NCI-H2171 treated with DMSO at 0.1 percent for 48 hours (cell line): ENCODE data around the gene ZNF83.
A peak's percentile ranks its signal among the peaks of the same experiment; 100 is the strongest.
"Not testable (repeated sequence)": the region's sequence is repeated elsewhere in the genome, so short reads cannot be mapped to it uniquely, and the experiment has no call there.

Source experiments
- DNase-seq: peaks from one replicate; lab custom pipeline; 2025; lab: John Stamatoyannopoulos, UW

ZNF83 gene

GRCh38 chr19:52639996-52640395, 1.8 kb upstream of the ZNF83 start:
- DNase-seq = no peak

DNA sequence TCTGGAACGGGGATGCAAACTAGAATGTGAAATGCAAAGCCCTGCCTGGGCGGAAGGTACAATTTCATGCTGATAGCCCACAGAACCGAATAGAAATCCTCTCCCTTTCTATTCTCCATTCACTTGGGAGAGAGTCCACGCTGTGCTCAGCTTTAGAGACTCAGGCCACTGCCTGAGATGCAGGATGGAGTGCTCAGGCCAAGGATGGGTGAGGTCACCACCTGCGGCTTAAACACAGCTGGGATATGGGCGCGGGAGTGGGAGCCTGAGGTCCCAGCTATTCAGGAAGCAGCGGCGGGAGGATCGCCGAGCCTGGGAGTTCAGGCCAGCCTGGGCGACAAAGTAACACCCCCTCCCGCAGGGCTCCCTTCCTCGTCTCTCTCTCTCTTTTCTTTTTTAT, 446 bp upstream of the ZNF83 start:
- no peak for DNase-seq

GRCh38 chr19:52635786-52636570, 2.2 kb downstream of the ZNF83 start:
- DNase-seq = no peak

- DNase-seq = not testable (repeated sequence)
These were observed 10.7 kb downstream of the ZNF83 start for GRCh38 chr19:52627441-52627840.

- no peak for DNase-seq
These were observed 11.2 kb downstream of the ZNF83 start for GRCh38 chr19:52626915-52627314.

- DNase-seq = no peak
These were observed 15.9 kb downstream of the ZNF83 start for GRCh38 chr19:52622261-52622660.

DNA sequence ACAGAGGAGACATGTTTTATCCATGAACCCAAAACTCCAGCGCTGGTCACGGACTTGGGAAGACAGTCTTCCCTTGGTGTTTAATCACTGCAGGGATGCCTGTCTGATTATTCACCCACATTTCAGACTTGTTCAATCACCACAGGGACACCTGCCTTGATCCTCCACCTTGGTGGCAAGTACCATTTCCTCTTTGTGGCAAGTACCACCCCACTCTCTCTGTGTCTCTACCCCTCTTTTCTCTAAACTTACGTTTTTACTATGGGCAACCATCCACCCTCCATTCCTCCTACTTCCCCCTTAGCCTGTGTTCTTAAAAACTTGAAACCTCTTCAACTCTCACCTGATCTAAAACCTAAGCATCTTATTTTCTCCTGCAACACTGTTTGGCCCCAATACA, 16.8 kb downstream of the ZNF83 start:
- DNase-seq = no peak

DNA sequence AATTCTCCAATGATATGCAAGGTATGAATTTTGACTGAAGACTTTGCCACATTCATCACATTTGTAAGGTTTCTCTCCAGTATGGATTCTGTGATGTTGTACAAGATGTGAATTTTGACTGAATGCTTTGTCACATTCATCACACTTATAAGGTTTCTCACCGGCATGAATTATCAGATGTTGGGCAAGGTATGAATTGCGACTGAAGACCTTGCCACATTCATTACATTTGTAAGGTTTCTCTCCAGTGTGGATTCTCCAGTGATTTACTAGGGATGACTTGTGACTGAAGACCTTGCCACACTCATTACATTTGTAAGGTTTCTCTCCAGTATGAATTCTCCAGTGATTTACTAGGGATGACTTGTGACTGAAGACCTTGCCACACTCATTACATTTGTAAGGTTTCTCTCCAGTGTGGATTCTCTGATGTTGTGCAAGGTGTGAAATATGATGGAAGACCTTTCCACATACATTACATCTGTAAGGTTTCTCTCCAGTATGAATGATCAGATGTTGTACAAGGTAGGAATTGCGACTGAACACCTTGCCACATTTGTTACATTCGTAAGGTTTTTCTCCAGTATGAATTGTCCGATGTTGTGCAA, 24.8 kb downstream of the ZNF83 start:
- DNase-seq = no peak

DNA sequence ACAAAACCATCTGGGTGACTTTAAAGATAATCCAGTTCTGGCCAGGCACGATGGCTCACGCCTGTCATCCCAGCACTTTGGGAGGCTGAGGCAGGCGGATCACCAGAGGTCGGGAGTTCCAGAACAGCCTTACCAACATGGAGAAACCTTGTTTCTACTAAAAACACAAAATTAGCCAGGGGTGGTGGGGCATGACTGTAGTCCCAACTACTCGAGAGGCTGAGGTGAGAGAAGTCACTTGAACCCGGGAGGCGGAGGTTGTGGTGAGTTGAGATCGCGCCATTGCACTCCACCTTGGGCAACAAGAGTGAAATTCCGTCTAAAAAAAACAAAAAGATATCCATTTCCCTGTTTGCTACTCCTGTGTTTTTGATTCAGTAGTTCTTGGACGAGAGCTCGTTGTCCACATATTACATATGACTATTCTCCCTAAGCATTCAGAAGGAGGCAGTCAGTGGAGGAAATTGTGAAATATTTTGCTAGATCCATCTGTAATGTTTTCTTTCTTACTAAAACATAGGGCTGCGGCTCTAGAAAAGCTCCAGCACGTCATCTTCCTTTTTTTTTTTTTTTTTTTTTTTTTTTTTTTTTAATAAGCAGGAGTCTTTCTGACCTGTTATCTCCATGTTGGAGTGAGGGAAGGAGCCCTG, 34.5 kb downstream of the ZNF83 start:
- DNase-seq = no peak

DNA sequence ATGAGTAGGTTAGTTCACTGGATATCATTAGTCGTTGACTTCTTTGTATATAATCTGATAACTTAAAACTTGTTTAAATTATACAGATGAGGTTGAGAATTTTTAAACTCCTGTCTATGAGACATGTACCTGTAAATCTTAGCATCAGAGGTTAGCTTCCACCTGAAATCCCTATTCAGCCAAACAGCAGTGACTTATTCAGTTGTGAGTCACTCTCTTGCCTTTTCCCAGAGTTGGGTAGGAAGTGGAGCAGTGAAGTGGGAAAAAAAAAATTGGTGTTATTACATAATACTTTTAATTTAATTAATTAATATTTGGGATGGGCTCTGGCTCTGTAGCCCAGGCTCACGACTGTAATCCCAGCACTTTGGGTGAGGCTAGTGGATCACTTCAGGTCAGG, 35.2 kb downstream of the ZNF83 start:
- no peak for DNase-seq

- DNase-seq = not testable (repeated sequence)
These were observed 36.2 kb downstream of the ZNF83 start for GRCh38 chr19:52601974-52602366.

- peak; percentile 76 for DNase-seq
These were observed 36.9 kb downstream of the ZNF83 start for GRCh38 chr19:52601025-52601973.

- no peak for DNase-seq
These were observed 37.5 kb downstream of the ZNF83 start for GRCh38 chr19:52600639-52601024.

DNA sequence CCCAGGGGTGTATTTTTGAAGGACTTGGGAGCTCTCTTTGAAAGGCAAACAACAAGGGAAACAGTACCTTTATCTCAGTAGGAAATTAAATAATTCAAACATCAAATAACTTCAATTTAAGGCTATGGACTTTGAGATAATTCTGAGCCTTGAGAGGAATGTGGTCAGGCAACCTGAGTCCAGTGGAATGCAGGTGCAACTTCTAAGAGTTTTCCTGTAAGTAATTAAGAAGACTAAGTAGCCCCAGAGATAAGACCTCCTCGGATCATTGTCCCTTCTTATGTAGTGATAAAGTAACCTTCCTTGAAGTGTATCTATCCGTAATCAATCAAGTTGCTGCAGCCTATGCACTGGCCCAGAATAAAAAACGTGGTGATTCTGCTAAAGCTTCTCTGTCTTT, 38.9 kb downstream of the ZNF83 start:
- no peak for DNase-seq

DNA sequence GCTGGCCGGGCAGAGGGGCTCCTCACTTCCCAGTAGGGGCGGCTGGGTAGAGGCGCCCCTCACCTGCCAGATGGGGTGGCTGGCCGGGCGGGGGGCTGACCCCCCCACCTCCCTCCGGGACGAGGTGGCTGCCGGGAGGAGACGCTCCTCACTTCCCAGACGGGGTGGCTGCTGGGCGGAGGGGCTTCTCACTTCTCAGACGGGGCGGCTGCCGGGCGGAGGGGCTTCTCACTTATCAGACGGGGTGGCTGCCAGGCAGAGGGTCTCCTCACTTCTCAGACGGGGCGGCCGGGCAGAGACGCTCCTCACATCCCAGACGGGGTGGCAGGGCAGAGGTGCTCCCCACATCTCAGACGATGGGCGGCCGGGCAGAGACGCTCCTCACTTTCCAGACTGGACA, 44.7 kb downstream of the ZNF83 start:
- not testable (repeated sequence) for DNase-seq

- DNase-seq = no peak
These were observed 45.9 kb downstream of the ZNF83 start for GRCh38 chr19:52592301-52592700.

DNA sequence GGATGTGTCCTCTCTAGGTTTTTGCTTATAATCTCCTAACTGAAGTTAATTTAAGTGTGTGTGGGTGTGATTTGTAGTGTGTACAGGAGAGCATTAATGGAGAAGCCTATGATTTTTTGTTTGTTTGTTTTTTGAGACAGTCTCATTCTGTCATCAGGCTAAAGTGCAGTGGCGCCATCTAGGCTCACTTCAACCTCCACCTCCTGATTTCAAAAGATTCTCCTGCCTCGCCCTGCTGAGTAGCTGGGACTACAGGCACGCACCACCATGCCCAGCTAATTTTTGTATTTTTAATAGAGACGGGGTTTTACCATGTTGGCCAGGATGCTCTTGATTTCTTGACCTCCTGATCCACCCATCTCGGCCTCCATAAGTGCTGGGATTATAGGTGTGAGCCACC, 47.4 kb downstream of the ZNF83 start:
- no peak for DNase-seq

GRCh38 chr19:52585604-52586003, 52.6 kb downstream of the ZNF83 start:
- no peak for DNase-seq

DNA sequence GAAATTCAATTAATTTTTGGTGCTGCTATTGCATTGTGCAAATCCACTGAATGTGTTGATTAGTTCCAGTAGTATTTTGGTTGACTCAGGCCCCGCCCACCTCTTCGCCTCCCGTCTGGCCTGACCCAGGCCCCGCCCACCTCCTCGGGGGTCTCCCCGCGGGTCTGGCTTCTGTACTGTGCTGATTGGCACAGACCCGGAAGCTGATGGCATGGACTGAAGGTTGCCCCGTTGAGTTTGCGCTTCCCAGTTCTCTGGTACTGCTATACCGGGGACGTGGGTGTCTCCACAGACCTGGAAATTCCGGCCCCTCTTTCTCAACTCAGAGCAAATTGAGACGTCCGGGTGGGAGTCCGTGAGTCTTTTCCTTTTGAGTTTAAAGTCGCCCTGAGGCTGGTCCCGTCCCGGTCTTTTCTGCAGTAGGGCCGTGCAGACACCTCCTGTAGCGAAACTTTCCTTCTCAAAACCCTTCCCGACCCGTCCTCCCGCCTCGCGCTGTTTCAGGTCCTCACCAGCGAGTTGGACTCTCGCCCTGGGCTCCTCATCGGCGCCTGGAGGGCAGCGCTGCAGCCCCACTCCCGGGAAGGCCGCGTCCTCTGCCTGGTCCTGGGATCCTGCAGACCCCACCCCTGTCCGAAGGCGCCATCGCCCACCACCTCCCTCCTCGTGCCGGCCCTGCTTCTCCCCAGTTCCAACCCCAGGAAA, 53.3 kb downstream of the ZNF83 start:
- no peak for DNase-seq

DNA sequence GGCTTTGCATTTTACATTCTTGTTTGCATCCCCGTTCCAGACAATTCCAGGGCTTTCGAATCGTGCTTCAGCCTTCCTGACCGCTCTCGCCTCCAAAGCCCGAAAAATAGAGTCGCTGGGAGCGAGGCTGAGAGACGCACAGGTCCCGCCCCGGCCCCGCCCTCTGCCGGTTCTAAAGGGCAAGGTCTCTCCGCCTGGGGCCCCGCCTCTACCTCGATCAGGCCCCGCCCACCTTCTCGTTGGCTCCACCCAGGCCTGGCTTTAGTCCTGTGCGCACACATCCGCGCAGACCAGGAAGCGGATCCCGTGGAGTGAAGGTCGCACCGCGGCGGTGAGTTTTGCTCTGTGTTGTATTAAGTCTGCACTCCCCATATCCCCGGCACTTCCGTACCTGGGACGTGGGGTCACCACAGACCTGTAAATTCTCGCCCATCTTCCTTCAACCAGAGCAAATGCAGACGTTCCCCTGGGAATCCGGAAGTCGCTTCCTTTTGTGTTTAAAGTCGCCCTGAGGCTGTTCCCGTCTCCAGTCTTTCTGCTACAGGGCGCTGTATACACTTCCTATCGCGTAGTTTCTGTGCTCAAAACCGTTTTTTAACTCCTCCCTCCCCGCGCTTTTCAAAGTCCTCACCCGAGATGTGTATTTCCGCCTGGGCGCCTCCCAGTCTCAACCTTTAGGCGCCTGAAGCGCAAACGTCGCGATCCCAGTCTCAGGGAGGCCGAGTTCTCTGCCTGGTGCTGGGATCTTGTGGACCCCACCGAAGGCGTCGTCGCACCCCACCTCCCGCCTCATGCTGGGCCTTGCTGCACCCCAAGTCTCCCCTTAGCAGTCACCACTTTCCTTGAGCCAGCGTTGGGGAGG, 67.9 kb downstream of the ZNF83 start, which contains the start of gene ZNF701:
Gene ZNF701 (plus strand): TSS at position 288 of the 862 bp plus-strand sequence. CDS start 3,861 bp downstream, outside the sequence.
- peak; percentile 85 for DNase-seq
